Neural crest cell (in vitro differentiated cells): ENCODE results near the gene DVL1. TPM values are rescaled to one million over a fixed set of nuclear protein-coding genes. Genes with fewer than 3 reads are reported as not detected.
"Not testable (repeated sequence)": the region's sequence is repeated elsewhere in the genome, so short reads cannot be mapped to it uniquely, and the experiment has no call there.

Experiments used
- DNase-seq: peaks from one replicate; pipeline ENCODE4 v3.0.0; 2021; ENCODE audit warnings: low read depth, mixed read lengths, low spot score
- H3K27ac Mint-ChIP-seq: one replicate; pipeline ENCODE4 v1.8.0; 2021; ENCODE audit warnings: mild to moderate bottlenecking, mixed read lengths; ENCODE audit not compliant: unreplicated experiment
- H3K27me3 Mint-ChIP-seq: 2 replicates; pipeline ENCODE4 v1.8.0; 2021; ENCODE audit warnings: low read depth, mild to moderate bottlenecking, mixed read lengths
- H3K36me3 Mint-ChIP-seq: 2 replicates; pipeline ENCODE4 v1.8.0; 2021; ENCODE audit warnings: low read depth, mild to moderate bottlenecking, mixed read lengths
- H3K4me1 Mint-ChIP-seq: 2 replicates; pipeline ENCODE4 v1.8.0; 2021; ENCODE audit warnings: mixed read lengths
- H3K4me3 Mint-ChIP-seq: one replicate; pipeline ENCODE4 v1.8.0; 2021; ENCODE audit warnings: mild to moderate bottlenecking, mixed read lengths
- H3K9me3 Mint-ChIP-seq: 2 replicates; pipeline ENCODE4 v1.8.0; 2021; ENCODE audit warnings: mixed read lengths
- total RNA-seq: library from RNA; stranded (reverse); gene quantifications from 2 replicates; pipeline ENCODE4 v1.2.1, GENCODE V29; 2021
- TF ChIP-seq, protein P1 (sequence below): fragments of 200-600 bp; sonication (generic); conservative IDR thresholded peaks from 2 replicates; pipeline ENCODE4 v1.5.0; 2021; ENCODE audit warnings: antibody characterized with exemption, mild to moderate bottlenecking

The DVL1 gene
- total RNA-seq, 1 donor from 2014 or later: 63.4 TPM

DNA sequence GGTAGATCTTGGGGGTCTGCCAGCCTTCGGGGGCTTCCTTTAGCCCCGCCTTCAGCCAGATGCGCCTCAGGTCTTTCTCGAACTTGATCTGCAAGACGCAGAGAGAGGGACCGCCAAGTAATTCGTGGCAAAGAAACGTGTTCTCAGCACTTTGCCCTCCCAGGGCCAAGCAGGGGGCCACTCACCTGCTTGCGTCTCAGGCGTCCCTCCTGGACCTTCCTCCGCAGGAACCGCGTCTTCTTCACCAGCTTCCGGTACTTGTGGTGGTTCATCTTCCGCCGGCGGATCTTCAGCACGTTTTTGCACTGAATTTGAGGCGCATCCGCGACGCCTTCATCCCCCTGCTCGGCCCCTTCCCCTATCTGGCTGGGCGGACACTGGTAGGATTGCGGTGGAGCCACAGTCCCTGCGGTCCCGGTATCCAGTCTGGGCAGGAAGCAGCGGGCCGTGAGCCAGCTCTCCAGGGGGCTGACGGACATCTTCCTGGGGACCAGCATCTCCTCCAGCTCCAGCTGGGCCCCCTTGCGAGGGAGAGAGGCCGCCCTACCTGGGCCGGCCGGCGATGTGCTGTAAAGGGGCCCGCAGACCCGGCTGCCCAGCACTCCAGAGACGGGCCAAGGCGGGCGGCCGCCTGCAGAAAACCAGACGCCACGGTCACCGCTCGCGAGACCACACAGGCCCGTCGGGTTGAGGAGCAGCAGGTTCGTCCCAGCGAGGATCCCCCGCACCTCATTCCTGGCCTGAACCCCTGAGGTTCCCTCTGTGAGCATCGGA lies 24.8 kb upstream of the DVL1 start:
- TF ChIP-seq, protein P1, sequence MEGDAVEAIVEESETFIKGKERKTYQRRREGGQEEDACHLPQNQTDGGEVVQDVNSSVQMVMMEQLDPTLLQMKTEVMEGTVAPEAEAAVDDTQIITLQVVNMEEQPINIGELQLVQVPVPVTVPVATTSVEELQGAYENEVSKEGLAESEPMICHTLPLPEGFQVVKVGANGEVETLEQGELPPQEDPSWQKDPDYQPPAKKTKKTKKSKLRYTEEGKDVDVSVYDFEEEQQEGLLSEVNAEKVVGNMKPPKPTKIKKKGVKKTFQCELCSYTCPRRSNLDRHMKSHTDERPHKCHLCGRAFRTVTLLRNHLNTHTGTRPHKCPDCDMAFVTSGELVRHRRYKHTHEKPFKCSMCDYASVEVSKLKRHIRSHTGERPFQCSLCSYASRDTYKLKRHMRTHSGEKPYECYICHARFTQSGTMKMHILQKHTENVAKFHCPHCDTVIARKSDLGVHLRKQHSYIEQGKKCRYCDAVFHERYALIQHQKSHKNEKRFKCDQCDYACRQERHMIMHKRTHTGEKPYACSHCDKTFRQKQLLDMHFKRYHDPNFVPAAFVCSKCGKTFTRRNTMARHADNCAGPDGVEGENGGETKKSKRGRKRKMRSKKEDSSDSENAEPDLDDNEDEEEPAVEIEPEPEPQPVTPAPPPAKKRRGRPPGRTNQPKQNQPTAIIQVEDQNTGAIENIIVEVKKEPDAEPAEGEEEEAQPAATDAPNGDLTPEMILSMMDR: no peak
- Mint-ChIP-seq H3K27me3 (no peaks in the 10 kb centered on the region), H3K27ac (no peak overlapping the region), H3K9me3 (no peaks in the 10 kb centered on the region), H3K4me3 (peak overlapping the region; percentile 93), H3K36me3 (no peaks in the 10 kb centered on the region), H3K4me1 (peaks cover 9% of the 10 kb centered on the region)
- no peak for DNase-seq

DNA sequence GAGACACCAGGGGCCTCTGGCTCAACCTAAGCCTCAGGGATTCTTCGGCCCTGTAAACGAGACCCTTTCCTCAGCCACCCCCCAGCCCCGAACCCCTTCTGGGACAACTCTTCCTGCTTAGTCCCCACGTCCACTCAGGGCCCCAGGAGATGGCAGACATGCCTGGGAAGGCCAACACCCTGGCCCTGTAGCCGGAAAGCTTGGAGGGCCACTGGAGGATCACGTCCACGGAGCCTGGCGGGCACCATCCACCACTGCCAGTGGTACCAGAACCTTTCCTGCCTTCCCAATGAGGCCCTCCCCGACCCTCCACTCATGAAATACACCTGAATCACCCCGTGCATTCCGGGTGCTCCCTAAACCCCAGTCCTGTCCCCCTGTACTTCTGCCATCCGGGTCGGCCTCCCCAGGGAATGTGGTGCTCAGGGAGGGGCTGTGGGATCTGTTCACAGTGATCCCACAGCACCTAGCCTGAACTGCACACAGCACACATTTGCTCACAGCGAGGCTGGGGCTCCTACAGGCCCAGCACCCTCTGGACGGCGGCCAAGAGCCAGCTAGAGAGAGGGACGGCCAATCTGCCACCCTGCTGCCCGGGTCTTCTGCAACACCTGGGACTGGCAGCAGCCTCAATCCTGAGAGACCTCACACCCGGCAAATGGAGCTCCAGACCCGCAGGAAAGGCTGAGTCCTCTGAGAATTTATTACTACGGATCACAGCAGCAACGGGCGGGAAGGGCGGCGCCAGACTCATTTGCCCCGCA lies 24.0 kb upstream of the DVL1 start:
- H3K27ac Mint-ChIP-seq: no peak overlapping the region
- TF ChIP-seq, protein P1: no peak
- no peaks in the 10 kb centered on the region for H3K36me3 Mint-ChIP-seq
- peak overlapping the region; percentile 75 for H3K4me3 Mint-ChIP-seq
- no peak for DNase-seq
- H3K27me3 Mint-ChIP-seq: no peaks in the 10 kb centered on the region
- no peaks in the 10 kb centered on the region for H3K9me3 Mint-ChIP-seq
- H3K4me1 Mint-ChIP-seq: peaks cover 9% of the 10 kb centered on the region

DNA sequence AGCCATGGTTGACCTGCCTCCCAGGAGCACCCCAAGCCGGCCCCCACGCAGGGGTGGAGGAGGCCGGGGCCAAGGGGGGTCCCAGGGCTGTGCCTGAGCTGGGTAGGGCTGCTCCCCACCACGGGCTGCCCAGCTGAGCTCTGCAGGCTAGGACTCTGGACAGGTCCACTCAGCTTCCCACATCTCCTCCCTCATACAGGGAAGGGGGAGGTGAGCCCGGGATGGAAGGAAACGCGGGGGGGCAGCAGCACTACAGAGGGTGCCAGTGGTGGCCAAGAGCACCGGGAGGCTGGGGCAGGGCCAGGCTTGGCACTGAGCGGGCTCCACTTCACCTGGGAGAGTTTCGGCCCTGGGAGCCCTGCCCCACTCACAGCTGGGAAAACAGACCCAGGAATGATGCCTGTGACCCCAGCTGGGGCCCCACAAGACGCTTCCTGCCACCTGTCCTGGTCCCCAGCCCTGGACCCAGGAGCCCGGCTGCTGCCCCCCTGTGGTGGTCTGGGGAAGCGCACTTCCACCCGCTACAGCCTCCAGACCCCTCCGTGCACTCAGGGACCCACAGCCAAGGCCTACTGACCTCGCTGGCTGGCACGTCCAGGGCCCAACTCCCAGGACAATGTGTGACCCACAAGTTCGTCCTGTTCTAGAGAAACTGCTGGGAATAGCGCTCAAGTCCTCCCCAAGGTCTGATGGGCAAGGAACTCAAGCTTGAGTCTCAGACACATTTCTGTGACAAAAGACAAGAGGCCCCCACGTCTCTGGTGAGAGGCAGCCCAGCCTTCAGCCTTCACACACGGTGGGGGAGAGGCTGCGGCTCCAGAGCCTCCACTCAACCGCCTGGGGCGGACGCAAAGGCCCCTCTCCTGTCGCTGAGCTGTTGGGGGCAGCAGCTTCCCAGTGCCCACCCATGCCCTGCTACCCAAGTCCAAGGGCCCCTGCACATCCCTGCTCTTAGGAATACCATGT lies 22.8 kb upstream of the DVL1 start:
- Mint-ChIP-seq H3K27ac (no peak overlapping the region), H3K27me3 (no peaks in the 10 kb centered on the region), H3K36me3 (no peaks in the 10 kb centered on the region), H3K9me3 (no peaks in the 10 kb centered on the region), H3K4me3 (peak overlapping the region; percentile 82), H3K4me1 (peaks cover 9% of the 10 kb centered on the region)
- TF ChIP-seq, protein P1: peak; percentile 88
- peak; percentile 89 for DNase-seq

DNA sequence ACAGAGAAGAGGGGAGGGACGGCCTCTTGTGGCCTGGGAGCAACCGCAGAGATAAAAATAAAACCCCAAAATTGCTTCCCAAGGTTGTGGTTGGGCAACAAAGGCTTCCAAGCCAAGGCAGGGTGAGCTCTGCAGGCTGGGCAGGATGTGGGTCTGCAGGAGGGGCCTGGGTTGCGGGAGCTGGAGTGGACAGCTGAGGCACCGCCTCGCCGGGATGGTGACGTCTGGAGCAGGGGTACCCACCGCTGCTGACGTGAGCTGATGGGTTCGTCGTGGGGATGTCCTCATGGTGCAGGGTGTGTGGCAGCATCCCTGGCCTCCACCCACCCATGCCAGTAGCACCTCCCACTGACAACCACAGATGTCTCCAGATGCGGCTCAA lies 22.1 kb upstream of the DVL1 start:
- no peaks in the 10 kb centered on the region for H3K9me3 Mint-ChIP-seq
- no peak overlapping the region for H3K4me3 Mint-ChIP-seq
- DNase-seq: no peak
- no peak overlapping the region for H3K27ac Mint-ChIP-seq
- no peaks in the 10 kb centered on the region for H3K36me3 Mint-ChIP-seq
- H3K4me1 Mint-ChIP-seq: peaks cover 9% of the 10 kb centered on the region
- H3K27me3 Mint-ChIP-seq: no peaks in the 10 kb centered on the region
- TF ChIP-seq, protein P1: no peak

DNA sequence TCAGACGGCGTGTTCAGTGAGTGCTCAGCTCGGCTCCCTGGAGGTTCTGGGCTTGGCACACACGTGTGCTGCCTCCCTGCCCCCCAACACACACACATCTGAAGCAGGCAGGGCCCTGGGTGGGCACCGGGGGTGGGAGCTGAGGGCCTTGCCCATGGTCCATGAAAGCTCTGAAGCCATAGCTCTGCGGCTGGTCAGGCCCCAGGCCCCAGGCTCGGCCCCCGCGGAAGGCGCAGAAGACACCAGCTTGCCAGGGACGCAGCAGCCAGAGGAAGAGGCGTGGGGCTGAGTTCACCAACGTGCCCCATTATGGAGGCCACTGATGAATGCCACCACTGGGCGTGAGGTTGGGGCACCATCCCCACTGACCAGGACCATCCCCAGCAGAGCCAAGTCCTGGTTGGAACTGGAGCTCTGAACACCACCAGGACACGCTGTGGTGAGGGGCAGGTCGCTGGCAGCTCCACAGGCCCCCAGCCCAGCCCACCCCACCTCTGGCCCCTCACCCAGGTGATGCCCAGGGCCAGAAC lies 21.6 kb upstream of the DVL1 start:
- TF ChIP-seq, protein P1: no peak
- Mint-ChIP-seq H3K9me3 (no peaks in the 10 kb centered on the region), H3K36me3 (no peaks in the 10 kb centered on the region), H3K27me3 (no peaks in the 10 kb centered on the region), H3K27ac (no peak overlapping the region), H3K4me3 (no peak overlapping the region), H3K4me1 (peaks cover 9% of the 10 kb centered on the region)
- no peak for DNase-seq

DNA sequence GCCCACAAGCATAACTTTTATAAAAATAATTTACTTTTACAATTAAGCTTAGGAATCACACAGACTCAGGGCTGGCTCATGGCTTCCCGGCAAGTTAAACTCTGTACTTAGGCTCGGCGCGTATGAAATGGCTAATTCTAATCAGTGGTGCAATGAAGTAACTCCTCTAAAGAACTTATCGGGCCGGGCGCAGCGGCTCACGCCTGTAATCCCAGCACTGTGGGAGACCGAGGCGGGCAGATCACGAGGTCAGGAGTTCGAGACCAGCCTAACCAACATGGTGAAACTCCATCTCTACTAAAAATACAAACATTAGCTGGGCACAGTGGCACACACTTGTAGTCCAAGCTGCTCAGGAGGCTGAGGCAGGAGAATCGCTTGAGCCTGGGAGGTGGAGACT lies 20.9 kb upstream of the DVL1 start:
- H3K4me1 Mint-ChIP-seq, H3K9me3 Mint-ChIP-seq, H3K27me3 Mint-ChIP-seq, DNase-seq, H3K36me3 Mint-ChIP-seq, H3K27ac Mint-ChIP-seq: not testable (repeated sequence)
- peak overlapping the region; percentile 76 for H3K4me3 Mint-ChIP-seq
